K562 (cell line): ENCODE results near the gene NMT1. TPM values are rescaled to one million over a fixed set of nuclear protein-coding genes. Genes with fewer than 3 reads are reported as not detected.

Experiments used
- ATAC-seq: fragments of 200-7000 bp; cut with Tn5 transposase; 3 replicates; pipeline ENCODE4 v1.9.1; 2020; ENCODE audit warnings: moderate library complexity
- BruUV-seq: library from RNA; stranded (reverse); fragments of 400-500 nt; replicated peaks from 2 replicates; lab custom pipeline; 2021; lab: Mats Ljungman, UMichigan
- CTCF ChIA-PET: fragments of 300-600 bp; formaldehyde crosslinking; extraction: SDS; loops from one replicate; lab custom pipeline; 2021; ENCODE audit warnings: low intra/inter-chr PET ratio; lab: Yijun Ruan, JAX
- POLR2A ChIA-PET: fragments of 300-600, 350-650 bp; sonication (Branson Sonifier 250); formaldehyde crosslinking; extraction: SDS; loops from one replicate; lab custom pipeline; 2021; ENCODE audit warnings: antibody characterized with exemption, inconsistent platforms; lab: Yijun Ruan, JAX
- DNase-seq, 4 experiments: peaks; one replicate each; pipeline versions ENCODE4 v3.0.0 to v3.0.0-alpha.2; 2011 to 2018; ENCODE audit warnings: low spot score in 3 of 4, mixed read lengths in 3 of 4; ENCODE audit errors: extremely low read depth in 1 of 4
- FAIRE-seq: peaks from 2 replicates; lab custom pipeline; 2011; peaks lifted over from hg19 to GRCh38; lab: Jason Lieb, UNC
- H2AFZ ChIP-seq: 2 replicates; pipeline ENCODE4 v1.6.0; 2011; ENCODE audit warnings: low read depth, low read length, control low read depth, inconsistent platforms
- H3K27ac ChIP-seq: fragments of 200-600 bp; 3 replicates; pipeline ENCODE4 v1.8.0; 2011; ENCODE audit warnings: low read depth, mild to moderate bottlenecking, control low read depth, inconsistent platforms, low read length, moderate library complexity, mixed read lengths; ENCODE audit errors: extremely low read depth
- H3K27me3 ChIP-seq, 2 experiments: fragments of 300-600 bp in 1 of 2; 2 replicates in 1 of 2; 3 replicates in 1 of 2; pipeline versions ENCODE4 v1.6.0 to v1.8.0; 2011; ENCODE audit warnings: inconsistent platforms in 2 of 2, low read length in 2 of 2, mild to moderate bottlenecking in 1 of 2, mixed read lengths in 1 of 2, moderate library complexity in 1 of 2; ENCODE audit not compliant: control insufficient read depth in 2 of 2, insufficient read depth in 2 of 2
- H3K36me3 ChIP-seq: fragments of 300-600 bp; 3 replicates; pipeline ENCODE4 v1.8.0; 2011; ENCODE audit warnings: mild to moderate bottlenecking, low read length, inconsistent platforms; ENCODE audit not compliant: control insufficient read depth, insufficient read depth
- H3K4me1 ChIP-seq, 2 experiments: fragments of 200-600 bp in 1 of 2; replicated peaks in 1 of 2; 2 replicates in 1 of 2; 3 replicates in 1 of 2; pipeline versions ENCODE4 v1.5.1 to v1.8.0; 2011; ENCODE audit warnings: inconsistent platforms in 2 of 2, low read length in 2 of 2, mild to moderate bottlenecking in 1 of 2, mixed read lengths in 1 of 2, moderate library complexity in 1 of 2; ENCODE audit not compliant: control insufficient read depth in 2 of 2, insufficient read depth in 2 of 2
- H3K4me2 ChIP-seq: 2 replicates; pipeline ENCODE4 v1.6.1; 2011; ENCODE audit warnings: low read length, control low read depth, inconsistent platforms, mixed read lengths; ENCODE audit not compliant: insufficient read depth
- H3K4me3 ChIP-seq: fragments of 200-600 bp; sonication (generic), shearing (Covaris generic); 2 replicates; pipeline ENCODE4 v1.5.1; 2016; ENCODE audit warnings: control low read depth, inconsistent platforms
- H3K79me2 ChIP-seq: fragments of 200-600 bp; 3 replicates; pipeline ENCODE4 v1.8.0; 2011; ENCODE audit warnings: low read length, inconsistent platforms; ENCODE audit not compliant: control insufficient read depth, insufficient read depth
- H3K9ac ChIP-seq, 2 experiments: 2 replicates each; pipeline versions ENCODE4 v1.6.0 to v1.6.1; 2011; ENCODE audit warnings: low read depth in 2 of 2, low read length in 2 of 2, control low read depth in 1 of 2, inconsistent platforms in 1 of 2, mild to moderate bottlenecking in 1 of 2, mixed read lengths in 1 of 2; ENCODE audit not compliant: insufficient read depth in 1 of 2
- H3K9me1 ChIP-seq: one replicate; pipeline ENCODE4 v1.6.0; 2011; ENCODE audit warnings: inconsistent platforms, mild to moderate bottlenecking, low read length, moderate library complexity; ENCODE audit not compliant: control insufficient read depth, insufficient read depth
- H3K9me3 ChIP-seq: replicated peaks from 2 replicates; pipeline ENCODE4 v1.5.1; 2011; ENCODE audit warnings: low read depth, low read length, inconsistent platforms; ENCODE audit not compliant: control insufficient read depth, insufficient read depth
- H4K20me1 ChIP-seq: replicated peaks from 2 replicates; pipeline ENCODE4 v1.6.1; 2011; ENCODE audit warnings: low read length, inconsistent platforms, mixed read lengths; ENCODE audit not compliant: control insufficient read depth, insufficient read depth
- CTBP1 ChIP-seq: fragments of 450-650 bp; IDR thresholded peaks from 2 replicates; pipeline ENCODE4 v1.6.1; 2016; ENCODE audit warnings: borderline replicate concordance
- GTF2A2 ChIP-seq: IDR thresholded peaks from 2 replicates; pipeline ENCODE4 v1.6.1; 2016; ENCODE audit warnings: mild to moderate bottlenecking, missing genetic modification characterization, missing compliant biosample characterization
- HMGXB4 ChIP-seq: sonication (generic); formaldehyde crosslinking; IDR thresholded peaks from 2 replicates; pipeline ENCODE4 v1.8.1; 2023; ENCODE audit warnings: mild to moderate bottlenecking, missing genetic modification reagents
- ID3 ChIP-seq, 2 experiments: fragments of 250-450 bp in 1 of 2; fragments of 450-650 bp in 1 of 2; sonication (Bioruptor Pico) in 1 of 2; IDR thresholded peaks; 2 replicates each; pipeline versions ENCODE4 v1.6.1 to v1.8.0; 2016 to 2021; ENCODE audit warnings: mild to moderate bottlenecking in 2 of 2, moderate library complexity in 2 of 2, missing compliant biosample characterization in 1 of 2, missing genetic modification characterization in 1 of 2
- MEF2D ChIP-seq: conservative IDR thresholded peaks from 2 replicates; pipeline ENCODE4 v1.6.1; 2016; ENCODE audit warnings: low read depth, missing genetic modification characterization, missing compliant biosample characterization
- RBBP5 ChIP-seq: fragments of 200-600 bp; sonication (generic); IDR thresholded peaks from 2 replicates; pipeline ENCODE4 v1.6.1; 2012; ENCODE audit warnings: borderline replicate concordance, mild to moderate bottlenecking, low read length, control low read depth, inconsistent platforms; ENCODE audit not compliant: insufficient read depth, poor library complexity, severe bottlenecking
- TGIF2 ChIP-seq: sonication (generic); formaldehyde crosslinking; IDR thresholded peaks from 2 replicates; pipeline ENCODE4 v1.8.1; 2022; ENCODE audit warnings: mild to moderate bottlenecking, missing genetic modification reagents, moderate library complexity
- U2AF2 ChIP-seq: fragments of 200-400 bp; formaldehyde crosslinking; optimal IDR thresholded peaks from 2 replicates; pipeline ENCODE3; 2017; ENCODE audit warnings: low read depth, mild to moderate bottlenecking, low read length
- ZNF586 ChIP-seq: fragments of 450-650 bp; formaldehyde crosslinking; conservative IDR thresholded peaks from 2 replicates; pipeline ENCODE4 v1.4.0; 2020; ENCODE audit warnings: mild to moderate bottlenecking, moderate library complexity
- ZNF655 ChIP-seq: fragments of 250-450 bp; sonication (Bioruptor Pico); IDR thresholded peaks from 2 replicates; pipeline ENCODE4 v1.5.0; 2021
- WGBS: fragments of 100-300 bp; shearing (Covaris generic); methylation state at CpG from one replicate; pipeline ENCODE4 v1.1.6; 2016; ENCODE audit warnings: low coverage, mixed read lengths; ENCODE audit not compliant: insufficient coverage; ENCODE audit errors: missing lambda C conversion rate; 5-methylcytosine and 5-hydroxymethylcytosine counted together
- in situ Hi-C: fragments of 300-500 bp; cut with MboI; formaldehyde crosslinking; loops from 4 replicates; pipeline ENCODE4 v1.15.0; 2018; ENCODE audit warnings: inconsistent platforms, mixed read lengths
- intact Hi-C: fragments of 100-400 bp; cut with micrococcal nuclease; formaldehyde crosslinking; loops from 2 replicates; pipeline ENCODE4 v1.14.2; 2022
- polyA plus RNA-seq, 8 experiments: library from polyadenylated mRNA; depleted of rRNA in 4 of 8; stranded (reverse) in 5 of 8; unstranded in 3 of 8; fragments of >200 nt; fragmentation: Nextera tagmentation in 2 of 8; fragmentation: Illumina TruSeq in 1 of 8; extraction: Ambion mirVana in 2 of 8; extraction: Trizol in 1 of 8; gene quantifications; 2 replicates each; pipeline versions ENCODE4 v1.2.1 to v1.2.3, GENCODE V29; 2011 to 2014; ENCODE audit warnings: inconsistent platforms in 1 of 8, missing spikeins in 1 of 8
- total RNA-seq, 7 experiments: library from RNA; depleted of rRNA in 6 of 7; stranded (reverse); fragments of >200 nt in 6 of 7; fragmentation: Illumina TruSeq in 2 of 7; extraction: Trizol in 2 of 7; gene quantifications; 2 replicates each; pipeline versions ENCODE4 v1.2.1 to v1.2.3, GENCODE V29; 2011 to 2021; ENCODE audit warnings: low replicate concordance in 1 of 7
- TF ChIP-seq, protein P1 (sequence below): sonication (generic); formaldehyde crosslinking; IDR thresholded peaks from 2 replicates; pipeline ENCODE4 v1.8.0; 2022; ENCODE audit warnings: mild to moderate bottlenecking, missing genetic modification reagents

Gene NMT1
- total and polyA plus RNA-seq, 9 of the 15 experiments (the other 6 are each of a cell fraction or from before 2014, with no cell fraction given) = 86.7 to 569 (median 213) TPM

DNA sequence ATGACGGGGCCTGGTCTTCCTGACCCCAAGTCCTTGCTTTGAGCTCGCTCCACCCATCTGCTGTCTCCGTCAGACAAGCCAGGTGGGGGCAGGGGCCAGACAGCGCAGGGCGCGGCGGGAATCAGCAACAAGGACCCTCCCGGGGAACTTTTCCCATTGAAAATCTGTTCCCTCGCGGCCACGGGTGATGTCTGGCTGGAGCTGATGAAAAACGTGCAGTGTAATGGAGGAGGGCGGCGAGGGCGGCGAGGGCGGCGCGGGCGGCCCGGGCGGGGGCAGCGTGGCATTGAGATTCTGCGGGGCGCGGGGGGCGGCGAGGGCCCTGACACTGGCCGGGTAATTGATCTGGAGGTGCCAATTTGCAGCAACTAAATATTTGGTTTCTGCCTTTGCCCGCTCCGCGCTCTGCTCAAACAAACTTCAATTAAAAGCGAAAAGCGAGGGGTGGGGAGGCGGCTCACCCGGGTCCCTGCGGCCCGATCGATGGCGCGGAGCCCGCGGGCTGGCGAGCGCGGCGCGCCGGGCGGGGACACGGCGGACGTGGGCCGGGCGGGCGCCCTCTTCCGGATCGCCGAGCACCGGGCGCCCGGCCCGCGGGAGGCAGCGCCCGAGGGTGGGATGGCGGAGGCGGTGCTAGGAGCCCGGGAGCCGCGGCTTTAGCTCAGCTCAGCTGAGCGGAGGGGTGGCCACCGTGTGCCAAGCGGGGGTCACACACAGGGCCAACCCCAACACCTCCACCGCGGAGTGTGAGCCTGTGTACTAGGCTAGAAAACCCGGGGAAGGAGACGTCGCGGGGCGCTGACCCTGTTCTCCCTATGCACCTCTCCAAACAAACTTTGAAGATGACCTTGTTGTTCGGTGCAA lies 42.0 kb upstream of the NMT1 start:
- intact Hi-C loops (loop anchor here (2.0 to 10.0 kb wide), 4 partner anchors 78 to 244 kb away; no protein-coding TSS in a partner anchor), in situ Hi-C loops (loop anchor here (5.0 to 10.0 kb wide), 2 partner anchors 102 to 244 kb away; partner anchors contain the start of gene GFAP)
- Histone ChIP-seq H3K9ac (peak overlapping the region; percentile 73 to 89), H3K9me3 (no peaks in the 10 kb centered on the region), H2AFZ (peak overlapping the region; percentile 95), H3K4me3 (peak overlapping the region; percentile 45), H3K27me3 (no peaks in the 10 kb centered on the region), H3K27ac (peak overlapping the region; percentile 61), H3K36me3 (peaks cover 6% of the 10 kb centered on the region; the same call in 2 of the 3 replicates), H3K4me2 (peak overlapping the region; percentile 86), H3K4me1 (peaks cover 24 to 36% of the 10 kb centered on the region in 2 experiments; a peak in 4 of 5 replicates), H3K79me2 (no peaks in the 10 kb centered on the region), H3K9me1 (peaks cover 3% of the 10 kb centered on the region), H4K20me1 (0 out of 2 replicates have a peak, but pooled peaks cover 6% of the 10 kb centered on the region)
- ChIA-PET POLR2A (interaction anchor here (0.6 to 1.1 kb wide), 6 partner anchors 13 to 900 kb away, joined by 3 to 4 read pairs (median 3); no protein-coding TSS in a partner anchor), CTCF (interaction anchor here (1.3 to 4.7 kb wide), 2 partner anchors 71 to 100 kb away, joined by 3 to 34 read pairs; partner anchors contain the start of gene KIF18B)
- 2% methylated on average over 60 of the region's 82 CpGs for WGBS
- ATAC-seq (peak; percentile 83), FAIRE-seq (no peak), DNase-seq (peak; percentile 71 to 88 (median 83))
- BruUV-seq = no TSS peak
- TF ChIP-seq CTBP1 (peak; percentile 56), ID3 (CRISPR knock-in tag; IDR thresholded peaks at IDR 0.05) (no peak), ID3 (tag; IDR thresholded peaks at IDR 0.05) (0 out of 2 replicates have a peak, but pooled peaks have one; percentile 27), RBBP5 (peak; percentile 45), MEF2D (tag) (no peak), GTF2A2 (tag) (no peak), U2AF2 (no peak), TGIF2 (CRISPR knock-in tag) (no peak), HMGXB4 (0 out of 2 replicates have a peak, but pooled peaks have one; percentile 77), ZNF655 (no peak), ZNF586 (CRISPR knock-in tag) (no peak)
- TF ChIP-seq, protein P1, sequence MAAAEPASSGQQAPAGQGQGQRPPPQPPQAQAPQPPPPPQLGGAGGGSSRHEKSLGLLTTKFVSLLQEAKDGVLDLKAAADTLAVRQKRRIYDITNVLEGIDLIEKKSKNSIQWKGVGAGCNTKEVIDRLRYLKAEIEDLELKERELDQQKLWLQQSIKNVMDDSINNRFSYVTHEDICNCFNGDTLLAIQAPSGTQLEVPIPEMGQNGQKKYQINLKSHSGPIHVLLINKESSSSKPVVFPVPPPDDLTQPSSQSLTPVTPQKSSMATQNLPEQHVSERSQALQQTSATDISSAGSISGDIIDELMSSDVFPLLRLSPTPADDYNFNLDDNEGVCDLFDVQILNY (CRISPR knock-in tag) = no peak
